Muscle layer of colon (tissue), 2 donors: Measurements from ENCODE around the gene ZNHIT2.
A peak's percentile ranks its signal among the peaks of the same experiment; 100 is the strongest.

ENCODE experiments used
- H3K27ac ChIP-seq: one replicate; pipeline ENCODE4 v1.7.0; 2013; ENCODE audit warnings: low read depth, mild to moderate bottlenecking, low read length, moderate library complexity
- H3K27me3 ChIP-seq, 2 donors: one replicate each; pipeline ENCODE4 v1.7.0; 2013; ENCODE audit warnings: low read length in 2 of 2, mild to moderate bottlenecking in 2 of 2; ENCODE audit not compliant: insufficient read depth in 2 of 2, control insufficient read depth in 1 of 2
- H3K36me3 ChIP-seq: one replicate; pipeline ENCODE4 v1.7.0; 2013; ENCODE audit warnings: mild to moderate bottlenecking, low read length; ENCODE audit not compliant: insufficient read depth
- H3K4me1 ChIP-seq: one replicate; pipeline ENCODE4 v1.7.0; 2013; ENCODE audit warnings: mild to moderate bottlenecking, low read length; ENCODE audit not compliant: insufficient read depth
- H3K4me3 ChIP-seq, 2 donors: one replicate each; pipeline ENCODE4 v1.7.0; 2013; ENCODE audit warnings: low read length in 2 of 2, low read depth in 1 of 2, mild to moderate bottlenecking in 1 of 2, moderate library complexity in 1 of 2
- H3K9ac ChIP-seq: one replicate; pipeline ENCODE4 v1.7.0; 2013; ENCODE audit warnings: low read length
- H3K9me3 ChIP-seq: one replicate; pipeline ENCODE4 v1.7.0; 2013; ENCODE audit warnings: mild to moderate bottlenecking, low read length
- donor health status: abdominal sarcoma.
- donor health status: Adenocarcinoma of cecum.

The ZNHIT2 gene

GRCh38 chr11:65115361-65116082 lies 2.0 kb downstream of the ZNHIT2 start:
- Histone ChIP-seq H3K27me3 (peaks cover 0 to 6% of the 10 kb centered on the region in 2 donors), H3K27ac (no peak overlapping the region)

GRCh38 chr11:65114538-65115171 lies 2.8 kb downstream of the ZNHIT2 start:
- no peaks in the 10 kb centered on the region for H3K9me3 ChIP-seq
- peaks cover 0 to 6% of the 10 kb centered on the region in 2 donors for H3K27me3 ChIP-seq
- H3K4me3 ChIP-seq: no peak overlapping the region
- H3K27ac ChIP-seq: no peak overlapping the region
- H3K36me3 ChIP-seq: peaks cover 11% of the 10 kb centered on the region
- H3K9ac ChIP-seq: no peak overlapping the region
- peaks cover 43% of the 10 kb centered on the region for H3K4me1 ChIP-seq

More at GRCh38 chr11:65115361-65116082, 2.0 kb downstream of the ZNHIT2 start:
- H3K4me1 ChIP-seq: peaks cover 37% of the 10 kb centered on the region
- no peak overlapping the region for H3K9ac ChIP-seq
- no peaks in the 10 kb centered on the region for H3K9me3 ChIP-seq
- no peak overlapping the region for H3K4me3 ChIP-seq
- H3K36me3 ChIP-seq: peaks cover 20% of the 10 kb centered on the region

- Histone ChIP-seq H3K36me3 (peaks cover 13% of the 10 kb centered on the region), H3K9ac (no peak overlapping the region), H3K4me3 (no peak overlapping the region), H3K27me3 (peaks cover 0 to 6% of the 10 kb centered on the region in 2 donors), H3K9me3 (no peaks in the 10 kb centered on the region), H3K4me1 (peaks cover 43% of the 10 kb centered on the region), H3K27ac (no peak overlapping the region)
Measured at GRCh38 chr11:65113839-65114238, 3.7 kb downstream of the ZNHIT2 start.

DNA sequence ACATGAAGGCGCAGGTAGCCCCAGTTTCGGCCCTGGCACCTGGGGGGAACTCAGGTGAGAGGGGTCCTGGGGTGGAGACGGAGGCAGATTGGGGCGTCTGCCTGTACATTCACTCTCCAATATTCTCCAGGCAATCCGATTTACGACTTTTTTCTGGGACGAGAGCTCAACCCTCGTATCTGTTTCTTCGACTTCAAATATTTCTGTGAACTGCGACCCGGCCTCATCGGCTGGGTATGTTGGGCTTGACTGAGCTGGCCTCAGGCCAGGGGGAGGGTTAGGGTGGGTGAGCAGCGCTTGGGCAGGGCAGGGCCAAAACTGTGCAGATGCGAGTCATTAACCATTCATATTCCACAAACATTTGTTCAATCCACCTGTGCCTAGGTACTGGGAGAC lies 4.1 kb downstream of the ZNHIT2 start:
- Histone ChIP-seq H3K4me1 (peaks cover 43% of the 10 kb centered on the region), H3K9me3 (no peaks in the 10 kb centered on the region), H3K27ac (no peak overlapping the region), H3K36me3 (peaks cover 11% of the 10 kb centered on the region), H3K9ac (no peak overlapping the region), H3K4me3 (peak overlapping the region in 1 of 2 donors; percentile 63), H3K27me3 (peaks cover 0 to 6% of the 10 kb centered on the region in 2 donors)

- Histone ChIP-seq H3K27me3 (peaks cover 0 to 6% of the 10 kb centered on the region in 2 donors), H3K36me3 (peaks cover 10% of the 10 kb centered on the region), H3K4me3 (peak overlapping the region; percentile 63 to 66), H3K4me1 (peaks cover 43% of the 10 kb centered on the region), H3K9me3 (no peaks in the 10 kb centered on the region), H3K27ac (peak overlapping the region; percentile 59), H3K9ac (peak overlapping the region; percentile 44)
Measured at GRCh38 chr11:65112546-65113360, 4.7 kb downstream of the ZNHIT2 start.

DNA sequence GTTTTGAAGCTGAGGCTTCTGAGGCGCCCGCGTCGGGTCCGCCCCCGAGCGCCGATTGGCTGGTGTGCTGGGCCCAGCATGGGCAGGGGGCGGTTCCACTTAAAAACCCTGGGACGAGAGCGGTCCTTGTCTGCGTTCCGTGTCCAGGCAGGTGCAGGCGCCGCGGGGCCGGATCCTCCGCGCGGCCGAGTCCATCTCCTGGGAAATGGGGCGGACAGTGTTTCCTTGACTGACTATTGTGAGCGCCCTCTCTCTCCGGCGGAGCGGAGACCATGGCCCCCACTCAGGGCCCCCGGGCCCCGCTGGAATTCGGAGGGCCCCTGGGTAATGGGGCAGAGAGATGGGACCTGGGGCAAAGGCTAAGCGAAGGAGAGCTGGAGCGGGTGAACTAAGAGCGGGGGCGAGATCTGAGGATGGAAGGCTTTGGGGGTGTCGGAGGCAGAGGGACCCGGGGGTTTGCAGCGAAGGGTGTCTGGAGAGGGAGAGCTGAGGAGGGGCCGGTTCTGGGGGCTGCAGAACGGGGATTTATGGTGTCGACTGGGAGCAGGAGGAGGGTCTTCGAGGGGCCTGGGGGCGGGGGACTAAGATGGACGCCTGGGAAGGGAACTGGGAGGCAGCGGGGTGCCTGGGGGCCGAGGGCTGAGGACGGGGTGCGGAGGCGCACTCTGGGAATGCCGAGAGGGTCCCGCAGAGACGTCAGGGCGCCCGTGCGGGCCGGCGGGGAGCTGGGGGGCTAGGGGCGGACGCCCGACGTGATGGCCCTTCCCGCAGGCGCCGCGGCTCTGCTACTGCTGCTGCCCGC lies 5.6 kb downstream of the ZNHIT2 start, which contains the start of gene TM7SF2:
Gene TM7SF2 (plus strand): TSS at position 129 of the 802 bp plus-strand sequence. CDS start 144 bp downstream, at position 273.
- Histone ChIP-seq H3K9me3 (no peaks in the 10 kb centered on the region), H3K27ac (peak within 1 kb of the TSS; percentile 59), H3K36me3 (peaks cover 10% of the 10 kb centered on the region), H3K4me1 (peaks cover 42% of the 10 kb centered on the region), H3K4me3 (peak within 1 kb of the TSS; percentile 63 to 66), H3K9ac (peak within 1 kb of the TSS; percentile 44), H3K27me3 (peaks cover 0 to 6% of the 10 kb centered on the region in 2 donors)

DNA sequence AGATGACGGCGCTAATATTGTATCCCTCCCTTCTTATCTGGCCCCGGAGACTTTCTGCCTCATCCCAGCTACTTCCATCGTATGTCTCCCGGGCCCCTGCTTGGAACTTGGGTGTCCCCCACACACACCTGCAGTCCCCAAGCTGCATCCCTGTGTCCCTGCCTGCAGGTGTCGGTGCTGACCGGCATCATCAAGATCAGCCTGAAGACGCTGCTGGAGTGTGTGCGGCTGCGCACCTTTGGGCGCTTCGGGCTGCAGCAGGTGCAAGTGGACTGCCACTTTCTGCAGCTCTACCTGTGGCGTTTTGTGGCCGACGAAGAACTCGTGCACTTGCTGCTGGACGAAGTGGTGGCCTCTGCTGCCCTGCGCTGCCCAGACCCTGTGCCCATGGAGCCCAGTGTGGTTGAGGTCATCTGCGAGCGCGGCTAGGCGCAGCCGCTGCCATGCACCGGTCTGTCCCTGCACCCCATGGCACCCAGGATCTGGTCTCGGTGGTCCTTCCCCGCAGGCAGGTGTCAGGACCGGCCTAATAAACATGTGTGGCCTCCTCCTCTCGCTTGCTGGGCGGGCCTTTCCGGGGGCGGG lies 6.2 kb downstream of the ZNHIT2 start:
- Histone ChIP-seq H3K36me3 (peaks cover 10% of the 10 kb centered on the region), H3K27ac (peak overlapping the region; percentile 35), H3K9ac (no peak overlapping the region), H3K9me3 (no peaks in the 10 kb centered on the region), H3K4me3 (no peak overlapping the region), H3K27me3 (peaks cover 0 to 6% of the 10 kb centered on the region in 2 donors), H3K4me1 (peaks cover 35% of the 10 kb centered on the region)

DNA sequence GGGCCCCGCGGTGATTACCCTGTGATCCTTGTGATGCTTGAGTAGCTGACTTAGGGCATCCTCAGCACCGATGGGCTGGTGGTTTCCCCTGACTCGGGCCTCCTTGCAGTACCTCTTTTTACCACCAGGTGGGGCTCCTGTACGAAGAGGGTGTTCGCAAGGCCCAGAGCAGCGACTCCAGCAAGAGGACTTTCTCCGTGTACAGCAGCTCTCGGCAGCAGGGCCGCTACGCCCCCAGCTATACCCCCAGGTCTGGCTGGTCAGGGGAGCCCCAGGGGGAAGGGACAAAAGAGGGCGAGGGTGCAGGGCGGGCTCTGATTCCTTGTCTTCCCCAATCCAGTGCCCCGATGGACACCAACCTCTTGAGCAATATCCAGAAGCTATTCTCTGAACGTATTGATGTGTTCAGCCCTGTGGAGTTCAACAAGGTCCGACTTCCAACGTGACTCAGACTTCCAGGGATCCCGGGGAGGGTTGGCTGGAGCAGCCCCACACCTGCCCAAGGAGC lies 7.1 kb downstream of the ZNHIT2 start:
- Histone ChIP-seq H3K27me3 (peaks cover 0 to 6% of the 10 kb centered on the region in 2 donors), H3K4me1 (peaks cover 31% of the 10 kb centered on the region), H3K36me3 (peaks cover 16% of the 10 kb centered on the region), H3K9ac (no peak overlapping the region), H3K27ac (peak overlapping the region; percentile 58), H3K4me3 (no peak overlapping the region), H3K9me3 (no peaks in the 10 kb centered on the region)

GRCh38 chr11:65109231-65110198 lies 8.0 kb downstream of the ZNHIT2 start:
- Histone ChIP-seq H3K4me3 (no peak overlapping the region), H3K27me3 (peaks cover 0 to 6% of the 10 kb centered on the region in 2 donors), H3K9ac (no peak overlapping the region), H3K36me3 (peaks cover 23% of the 10 kb centered on the region), H3K9me3 (no peaks in the 10 kb centered on the region), H3K4me1 (peaks cover 31% of the 10 kb centered on the region), H3K27ac (no peak overlapping the region)
